Stimulated activated CD8-positive, alpha-beta memory T cell treated with anti-CD3 and anti-CD28 coated beads, Interleukin-7, amount 100 ng/mL, for 1 hour (primary cell): ENCODE results near the gene BRSK1.

Source experiments
- DNase-seq, 2 donors: peaks; one replicate each; pipeline ENCODE4 v3.0.0-alpha.2; 2020; ENCODE audit warnings: low read depth in 2 of 2

Gene BRSK1

DNA sequence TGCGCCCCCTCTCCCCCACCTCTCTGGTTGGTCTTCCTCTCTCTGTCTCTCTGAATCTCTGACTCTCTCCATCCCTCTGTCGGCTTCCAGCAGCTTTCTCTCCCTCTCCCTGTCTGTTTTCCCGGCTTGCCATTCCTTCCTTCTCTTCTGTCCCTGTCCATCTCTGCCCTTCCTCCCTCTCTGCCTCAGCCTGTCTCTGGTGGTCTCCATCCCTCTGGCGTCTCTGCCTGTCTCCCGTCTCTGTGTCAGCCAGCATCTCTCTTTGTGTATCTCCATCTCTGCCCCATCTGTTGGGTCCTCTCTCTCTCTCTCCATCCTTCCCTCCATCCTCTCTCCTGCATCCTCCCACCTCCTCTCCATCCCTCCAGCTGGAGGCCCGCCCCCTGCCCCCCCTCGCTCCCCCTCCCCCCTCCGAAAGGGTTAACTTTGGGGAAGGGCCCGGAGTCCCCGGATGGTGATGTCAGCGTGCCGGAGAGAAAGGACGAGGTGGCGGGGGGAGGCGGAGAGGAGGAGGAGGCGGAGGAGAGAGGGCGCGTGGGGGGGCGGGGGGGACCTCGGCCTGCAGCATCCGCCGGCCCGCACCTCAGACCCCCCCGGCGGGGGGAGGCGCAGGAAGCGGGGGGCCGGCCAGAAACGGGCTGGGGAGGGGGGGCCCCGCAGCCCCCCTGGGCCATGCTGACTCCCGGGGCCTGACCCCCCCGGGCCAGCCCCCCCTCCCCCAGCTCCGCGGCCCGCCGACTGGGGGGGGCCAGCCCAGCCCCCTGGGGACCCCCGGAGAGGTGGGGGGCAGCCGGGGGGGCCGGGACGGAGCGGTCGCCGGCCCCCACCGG lies at the start of gene BRSK1:
TSS of gene BRSK1 (plus strand) at position 450 of the 830 bp plus-strand sequence. CDS start 446 bp downstream, outside the sequence.
- DNase-seq, result no peak

GRCh38 chr19:55238030-55238429 lies 45.8 kb upstream of the BRSK1 start:
- DNase-seq, result no peak

GRCh38 chr19:55239004-55239403 lies 44.8 kb upstream of the BRSK1 start:
- no peak for DNase-seq

DNA sequence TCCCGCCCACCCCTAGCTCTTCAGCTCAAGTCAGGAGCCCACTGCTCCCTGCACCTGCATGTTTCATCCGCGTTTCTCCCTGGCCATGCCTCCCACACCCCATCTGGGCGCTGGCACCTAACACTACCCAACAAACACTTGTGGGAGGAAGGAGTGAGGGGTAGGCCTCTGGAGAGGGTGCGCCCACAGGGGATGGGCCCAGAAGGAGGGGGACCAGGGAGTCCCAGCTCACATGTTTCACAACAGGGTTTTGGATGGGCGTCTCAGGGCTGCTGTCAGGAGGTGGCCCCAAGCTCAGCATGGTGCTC lies 43.1 kb upstream of the BRSK1 start:
- no peak for DNase-seq

GRCh38 chr19:55241143-55241934 lies 42.5 kb upstream of the BRSK1 start:
- DNase-seq, result no peak

DNA sequence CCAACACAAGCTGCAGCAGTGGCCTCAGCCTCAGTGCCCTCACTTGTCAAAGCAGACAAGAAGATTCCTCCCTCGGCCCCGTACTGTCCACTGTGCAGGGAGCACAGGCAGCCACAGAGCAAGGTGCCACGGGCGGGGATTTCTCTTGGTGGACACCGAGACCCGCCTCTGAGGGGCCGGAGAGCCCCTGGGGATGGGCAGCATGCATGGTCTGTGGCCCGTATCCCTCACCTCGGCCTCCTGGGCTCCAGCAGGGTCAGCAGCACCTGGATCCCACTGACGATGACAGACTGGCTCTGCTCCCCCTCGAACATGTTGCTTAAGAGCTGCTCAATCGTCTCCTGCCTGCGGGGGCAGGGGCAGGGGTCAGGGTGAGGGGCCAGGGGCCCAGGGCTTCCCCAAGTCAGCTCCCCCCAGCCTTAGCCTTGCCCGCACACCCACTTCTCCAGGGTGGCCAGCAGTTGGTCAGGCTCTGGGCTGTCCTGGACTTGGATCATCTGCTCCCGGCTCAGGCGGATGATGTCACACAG lies 41.8 kb upstream of the BRSK1 start:
- DNase-seq, result no peak

GRCh38 chr19:55242517-55242916 lies 41.3 kb upstream of the BRSK1 start:
- no peak for DNase-seq

GRCh38 chr19:55244004-55244680 lies 39.7 kb upstream of the BRSK1 start:
- DNase-seq, result no peak

DNA sequence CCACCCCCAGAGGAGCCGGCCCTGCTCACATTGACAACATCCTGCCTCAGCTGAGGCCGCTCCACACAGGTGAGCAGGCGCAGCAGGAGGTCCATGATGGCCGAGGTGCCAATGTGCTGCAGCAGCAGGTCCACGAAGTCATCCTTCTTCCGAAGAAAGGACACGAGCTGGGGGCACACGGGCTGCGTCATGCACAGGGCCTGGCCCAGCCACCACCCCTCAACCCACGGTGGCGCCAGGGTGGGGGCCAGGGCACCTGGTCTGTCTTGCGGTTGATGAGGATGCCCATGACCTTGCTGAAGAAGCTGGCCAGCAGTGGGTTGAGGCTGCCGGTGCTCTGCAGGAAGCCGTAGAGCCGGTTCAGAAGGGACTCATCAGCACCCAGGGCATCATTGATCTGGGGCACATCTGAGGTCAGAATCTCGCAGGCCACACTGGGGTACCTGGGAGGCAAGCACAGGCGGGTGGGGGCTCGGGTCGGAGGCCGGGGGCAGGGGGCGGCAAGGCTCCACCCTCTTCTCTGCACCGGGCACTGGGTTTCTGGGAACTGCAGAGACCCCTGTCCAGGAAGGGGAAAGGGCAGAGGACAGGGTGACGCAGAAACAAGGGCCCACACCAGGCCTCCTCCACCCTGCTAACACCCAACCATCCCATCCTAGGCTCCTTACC lies 38.4 kb upstream of the BRSK1 start:
- DNase-seq, result no peak

DNA sequence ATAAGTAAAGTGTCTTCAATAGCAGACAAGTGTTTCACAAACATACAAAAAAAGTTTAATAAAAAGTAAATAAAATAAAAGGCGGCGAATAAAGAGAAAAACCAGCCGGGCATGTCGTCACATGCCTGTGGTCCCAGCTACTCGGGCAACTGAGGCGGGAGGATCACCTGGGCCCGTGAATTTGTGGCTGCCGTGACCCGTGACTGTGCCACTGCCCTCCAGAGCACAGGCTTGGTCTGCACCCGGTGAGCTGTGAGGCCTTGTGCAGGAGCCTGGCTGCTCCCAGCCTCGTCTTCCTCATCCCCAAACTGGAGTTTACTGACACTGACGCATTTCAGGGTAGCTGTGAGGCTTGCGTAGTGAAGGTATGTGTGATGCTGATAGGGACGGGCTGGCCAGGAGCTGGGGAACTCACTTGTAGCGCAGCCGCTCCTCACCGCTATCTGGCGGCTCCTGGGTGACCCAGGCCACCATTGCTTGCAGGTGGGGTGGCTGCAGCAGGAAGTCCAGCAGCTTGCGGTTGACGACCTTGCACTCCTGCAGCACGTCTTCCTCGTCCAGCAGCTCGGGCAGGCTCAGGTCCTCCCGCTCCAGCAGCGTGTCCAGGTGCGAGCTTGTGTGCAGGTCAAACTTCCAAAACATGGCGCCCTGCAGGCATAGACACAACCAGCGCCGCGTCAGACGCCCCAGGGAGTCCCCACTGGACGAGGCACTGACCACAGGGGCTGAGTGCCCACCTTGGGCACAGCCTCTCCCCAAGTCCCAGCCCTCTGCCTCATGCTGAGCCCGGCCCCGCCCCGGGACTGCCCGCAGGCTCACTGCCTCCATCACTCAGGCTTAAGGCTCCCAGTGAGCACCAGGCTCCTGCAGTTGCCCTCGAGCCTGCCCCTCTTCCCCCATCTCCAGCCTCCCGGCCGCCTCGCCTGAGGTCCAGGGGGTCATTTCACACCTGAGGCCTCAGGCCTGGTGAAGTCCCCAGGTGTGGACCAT lies 37.0 kb upstream of the BRSK1 start:
- DNase-seq, result no peak

GRCh38 chr19:55247621-55248099 lies 36.1 kb upstream of the BRSK1 start:
- no peak for DNase-seq

- no peak for DNase-seq
Observed at GRCh38 chr19:55248166-55248675, 35.6 kb upstream of the BRSK1 start.

GRCh38 chr19:55248704-55249103 lies 35.1 kb upstream of the BRSK1 start:
- DNase-seq, result no peak

DNA sequence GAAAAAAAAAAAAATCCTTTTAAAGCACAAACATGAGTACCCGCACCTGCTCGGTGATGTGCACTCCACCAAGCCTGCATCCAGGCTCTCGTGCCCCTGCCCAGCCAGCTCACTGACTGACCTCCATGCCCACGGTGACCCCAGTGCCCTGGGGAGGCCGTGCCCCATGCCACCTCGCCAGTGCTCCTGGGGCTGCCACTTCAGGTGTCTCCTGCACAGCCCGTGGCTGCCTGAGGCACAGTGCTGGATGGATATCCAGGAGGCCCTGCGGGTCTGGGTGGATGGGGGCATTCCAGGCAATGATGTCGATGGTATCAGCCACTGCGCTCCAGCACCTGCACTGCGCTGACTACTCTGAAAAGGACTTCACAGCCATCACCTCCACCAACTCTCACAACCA lies 34.0 kb upstream of the BRSK1 start:
- no peak for DNase-seq

GRCh38 chr19:55250262-55251036 lies 33.3 kb upstream of the BRSK1 start:
- DNase-seq, result no peak

DNA sequence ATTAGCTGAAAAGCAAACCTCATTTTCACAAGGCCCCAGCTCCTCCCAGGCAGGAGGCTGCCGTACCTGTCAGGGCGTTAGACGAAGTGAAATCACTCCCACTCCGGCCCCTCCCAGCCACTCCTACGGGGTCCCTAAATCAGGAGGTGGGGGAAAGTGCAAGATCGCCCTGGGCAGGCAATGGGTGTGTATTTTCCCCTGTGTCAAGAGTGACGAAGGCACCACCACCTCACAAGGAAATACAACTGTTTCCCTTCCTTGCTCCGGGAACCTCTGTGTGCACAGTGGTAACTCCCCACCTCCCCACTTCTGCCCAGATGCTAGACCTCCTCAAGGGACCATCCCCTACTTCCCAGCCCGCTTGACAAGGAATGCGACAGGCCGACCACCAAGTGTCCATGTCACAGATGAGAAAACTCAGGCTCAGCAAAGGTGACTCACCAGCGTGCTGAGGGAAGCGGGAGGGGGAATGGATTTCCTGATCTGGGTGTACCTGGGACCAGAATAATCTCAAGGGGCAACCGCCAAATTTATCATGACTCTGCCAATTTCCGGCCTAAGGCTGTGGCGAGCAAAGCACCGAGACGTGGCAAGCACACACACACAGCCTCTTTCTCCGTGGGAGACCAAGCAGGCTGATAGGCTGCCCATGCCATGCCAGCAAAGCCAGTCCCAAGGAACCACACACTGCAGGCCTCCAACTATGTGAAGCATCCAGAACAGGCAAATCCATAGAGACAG lies 32.3 kb upstream of the BRSK1 start:
- DNase-seq, result no peak

DNA sequence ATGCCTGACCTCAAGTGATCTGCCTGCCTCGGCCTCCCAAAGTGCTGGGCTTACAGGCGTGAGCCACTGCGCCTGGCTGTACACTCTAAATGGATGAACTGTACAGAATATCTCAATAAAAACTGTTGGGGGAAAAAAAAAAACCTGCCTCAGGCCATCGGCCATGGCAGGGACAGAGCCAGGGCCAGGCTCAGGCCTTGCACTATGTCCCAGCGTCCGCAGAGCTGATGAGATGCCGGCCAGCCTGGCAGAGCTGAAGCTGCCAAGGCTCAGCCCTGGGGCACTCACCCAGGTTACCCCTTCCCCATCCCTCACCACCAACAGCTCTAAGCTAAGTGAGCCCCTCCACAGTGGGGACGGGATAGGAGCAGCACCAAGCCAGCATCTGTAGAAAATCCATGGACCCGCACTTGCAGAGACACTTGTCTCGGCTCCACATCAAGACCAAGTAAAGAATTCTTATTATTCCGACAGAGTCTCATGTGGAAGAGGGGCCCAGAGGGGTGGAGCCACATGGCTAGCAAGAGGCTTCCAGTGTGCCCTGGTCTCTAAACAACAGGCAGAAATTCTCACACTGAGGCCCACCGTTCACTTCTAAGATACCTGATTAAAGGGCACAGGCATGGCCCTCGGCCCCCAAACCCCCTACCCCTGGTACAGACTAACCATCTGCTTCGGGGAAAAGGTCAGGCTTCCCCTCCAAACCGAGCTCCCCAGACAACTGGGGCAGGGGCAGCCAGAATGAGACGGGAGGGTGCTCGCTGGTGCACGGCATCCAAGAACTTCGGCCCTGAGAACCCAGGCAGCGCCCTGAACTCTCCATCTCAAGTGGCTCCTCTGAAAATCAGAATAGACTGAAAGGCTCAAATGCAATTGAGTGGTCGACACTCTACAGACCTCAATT lies 30.8 kb upstream of the BRSK1 start:
- no peak for DNase-seq
